ENCODE measurements around the gene CCT8L2.

GRCh38 chr22:16603448-16603768, 10.8 kb upstream of the CCT8L2 start:
- TF ChIP-seq ESRRG (CRISPR knock-in tag; IDR thresholded peaks at IDR 0.05) (no peak), TCF4 (CRISPR knock-in tag; IDR thresholded peaks at IDR 0.05; ENCODE audit: borderline replicate concordance) (no peak), ZFP30 (CRISPR knock-in tag; IDR thresholded peaks at IDR 0.05) (no peak), ZNF8 (CRISPR knock-in tag; IDR thresholded peaks at IDR 0.05) (no peak), PPARA (CRISPR knock-in tag; IDR thresholded peaks at IDR 0.05; ENCODE audit: borderline replicate concordance) (no peak), ZC3H10 (CRISPR knock-in tag; IDR thresholded peaks at IDR 0.05) (no peak), CSRNP3 (CRISPR knock-in tag; IDR thresholded peaks at IDR 0.05) (no peak), ISL1 (CRISPR knock-in tag; IDR thresholded peaks at IDR 0.05) (no peak)
- TF ChIP-seq, protein P1, sequence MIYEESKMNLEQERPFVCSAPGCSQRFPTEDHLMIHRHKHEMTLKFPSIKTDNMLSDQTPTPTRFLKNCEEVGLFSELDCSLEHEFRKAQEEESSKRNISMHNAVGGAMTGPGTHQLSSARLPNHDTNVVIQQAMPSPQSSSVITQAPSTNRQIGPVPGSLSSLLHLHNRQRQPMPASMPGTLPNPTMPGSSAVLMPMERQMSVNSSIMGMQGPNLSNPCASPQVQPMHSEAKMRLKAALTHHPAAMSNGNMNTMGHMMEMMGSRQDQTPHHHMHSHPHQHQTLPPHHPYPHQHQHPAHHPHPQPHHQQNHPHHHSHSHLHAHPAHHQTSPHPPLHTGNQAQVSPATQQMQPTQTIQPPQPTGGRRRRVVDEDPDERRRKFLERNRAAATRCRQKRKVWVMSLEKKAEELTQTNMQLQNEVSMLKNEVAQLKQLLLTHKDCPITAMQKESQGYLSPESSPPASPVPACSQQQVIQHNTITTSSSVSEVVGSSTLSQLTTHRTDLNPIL (CRISPR knock-in tag; IDR thresholded peaks at IDR 0.05; ENCODE audit: low read depth), result no peak
- TF ChIP-seq, protein P2, sequence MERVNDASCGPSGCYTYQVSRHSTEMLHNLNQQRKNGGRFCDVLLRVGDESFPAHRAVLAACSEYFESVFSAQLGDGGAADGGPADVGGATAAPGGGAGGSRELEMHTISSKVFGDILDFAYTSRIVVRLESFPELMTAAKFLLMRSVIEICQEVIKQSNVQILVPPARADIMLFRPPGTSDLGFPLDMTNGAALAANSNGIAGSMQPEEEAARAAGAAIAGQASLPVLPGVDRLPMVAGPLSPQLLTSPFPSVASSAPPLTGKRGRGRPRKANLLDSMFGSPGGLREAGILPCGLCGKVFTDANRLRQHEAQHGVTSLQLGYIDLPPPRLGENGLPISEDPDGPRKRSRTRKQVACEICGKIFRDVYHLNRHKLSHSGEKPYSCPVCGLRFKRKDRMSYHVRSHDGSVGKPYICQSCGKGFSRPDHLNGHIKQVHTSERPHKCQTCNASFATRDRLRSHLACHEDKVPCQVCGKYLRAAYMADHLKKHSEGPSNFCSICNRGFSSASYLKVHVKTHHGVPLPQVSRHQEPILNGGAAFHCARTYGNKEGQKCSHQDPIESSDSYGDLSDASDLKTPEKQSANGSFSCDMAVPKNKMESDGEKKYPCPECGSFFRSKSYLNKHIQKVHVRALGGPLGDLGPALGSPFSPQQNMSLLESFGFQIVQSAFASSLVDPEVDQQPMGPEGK (CRISPR knock-in tag; IDR thresholded peaks at IDR 0.05; ENCODE audit: borderline replicate concordance), result no peak
- TF ChIP-seq, protein P3, sequence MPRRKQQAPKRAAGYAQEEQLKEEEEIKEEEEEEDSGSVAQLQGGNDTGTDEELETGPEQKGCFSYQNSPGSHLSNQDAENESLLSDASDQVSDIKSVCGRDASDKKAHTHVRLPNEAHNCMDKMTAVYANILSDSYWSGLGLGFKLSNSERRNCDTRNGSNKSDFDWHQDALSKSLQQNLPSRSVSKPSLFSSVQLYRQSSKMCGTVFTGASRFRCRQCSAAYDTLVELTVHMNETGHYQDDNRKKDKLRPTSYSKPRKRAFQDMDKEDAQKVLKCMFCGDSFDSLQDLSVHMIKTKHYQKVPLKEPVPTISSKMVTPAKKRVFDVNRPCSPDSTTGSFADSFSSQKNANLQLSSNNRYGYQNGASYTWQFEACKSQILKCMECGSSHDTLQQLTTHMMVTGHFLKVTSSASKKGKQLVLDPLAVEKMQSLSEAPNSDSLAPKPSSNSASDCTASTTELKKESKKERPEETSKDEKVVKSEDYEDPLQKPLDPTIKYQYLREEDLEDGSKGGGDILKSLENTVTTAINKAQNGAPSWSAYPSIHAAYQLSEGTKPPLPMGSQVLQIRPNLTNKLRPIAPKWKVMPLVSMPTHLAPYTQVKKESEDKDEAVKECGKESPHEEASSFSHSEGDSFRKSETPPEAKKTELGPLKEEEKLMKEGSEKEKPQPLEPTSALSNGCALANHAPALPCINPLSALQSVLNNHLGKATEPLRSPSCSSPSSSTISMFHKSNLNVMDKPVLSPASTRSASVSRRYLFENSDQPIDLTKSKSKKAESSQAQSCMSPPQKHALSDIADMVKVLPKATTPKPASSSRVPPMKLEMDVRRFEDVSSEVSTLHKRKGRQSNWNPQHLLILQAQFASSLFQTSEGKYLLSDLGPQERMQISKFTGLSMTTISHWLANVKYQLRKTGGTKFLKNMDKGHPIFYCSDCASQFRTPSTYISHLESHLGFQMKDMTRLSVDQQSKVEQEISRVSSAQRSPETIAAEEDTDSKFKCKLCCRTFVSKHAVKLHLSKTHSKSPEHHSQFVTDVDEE (CRISPR knock-in tag; IDR thresholded peaks at IDR 0.05), result no peak
- TF ChIP-seq, protein P4, sequence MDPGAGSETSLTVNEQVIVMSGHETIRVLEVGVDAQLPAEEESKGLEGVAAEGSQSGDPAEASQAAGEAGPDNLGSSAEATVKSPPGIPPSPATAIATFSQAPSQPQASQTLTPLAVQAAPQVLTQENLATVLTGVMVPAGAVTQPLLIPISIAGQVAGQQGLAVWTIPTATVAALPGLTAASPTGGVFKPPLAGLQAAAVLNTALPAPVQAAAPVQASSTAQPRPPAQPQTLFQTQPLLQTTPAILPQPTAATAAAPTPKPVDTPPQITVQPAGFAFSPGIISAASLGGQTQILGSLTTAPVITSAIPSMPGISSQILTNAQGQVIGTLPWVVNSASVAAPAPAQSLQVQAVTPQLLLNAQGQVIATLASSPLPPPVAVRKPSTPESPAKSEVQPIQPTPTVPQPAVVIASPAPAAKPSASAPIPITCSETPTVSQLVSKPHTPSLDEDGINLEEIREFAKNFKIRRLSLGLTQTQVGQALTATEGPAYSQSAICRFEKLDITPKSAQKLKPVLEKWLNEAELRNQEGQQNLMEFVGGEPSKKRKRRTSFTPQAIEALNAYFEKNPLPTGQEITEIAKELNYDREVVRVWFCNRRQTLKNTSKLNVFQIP (CRISPR knock-in tag; IDR thresholded peaks at IDR 0.05; ENCODE audit: borderline replicate concordance, low read depth), result no peak
